ENCODE data around the gene IL3RA. TPM values are rescaled to one million over a fixed set of nuclear protein-coding genes. Genes with fewer than 3 reads are reported as not detected.
A peak's percentile ranks its signal among the peaks of the same experiment; 100 is the strongest.
"Not testable (repeated sequence)": the region's sequence is repeated elsewhere in the genome, so short reads cannot be mapped to it uniquely, and the experiment has no call there.

The IL3RA gene
- total and polyA plus RNA-seq, 12 donors = 4.5 to 20.8 (median 5.3) TPM

GRCh38 chrX:1330605-1331004, 6.0 kb upstream of the IL3RA start:
- H3K27ac ChIP-seq = no peak overlapping the region
- peaks cover 0 to 6% (median 3%) of the 10 kb centered on the region in 7 donors for H3K27me3 ChIP-seq
- 71% methylated on average over 12 of the region's 12 CpGs for WGBS, 2 donors
- H3K4me1 ChIP-seq = peaks cover 0 to 29% (median 0%) of the 10 kb centered on the region in 9 donors
- H3K4me3 ChIP-seq = no peak overlapping the region
- no peak for DNase-seq
- no peaks in the 10 kb centered on the region for H3K36me3 ChIP-seq
- TF ChIP-seq CTCF (IDR thresholded peaks at IDR 0.05) = no peak
- peak in 1 of 8 donors; percentile 32 for ATAC-seq
- intact Hi-C loops (cut with DNase I) = no loop called here
- no peaks in the 10 kb centered on the region for H3K9me3 ChIP-seq

GRCh38 chrX:1332433-1332832, 4.2 kb upstream of the IL3RA start:
- intact Hi-C loops (cut with DNase I); H3K9me3 ChIP-seq; H3K27ac ChIP-seq; H3K27me3 ChIP-seq; H3K4me3 ChIP-seq; H3K36me3 ChIP-seq; DNase-seq; ATAC-seq: not testable (repeated sequence)
- WGBS, 2 donors = 82 to 84% methylated on average over 4 of the region's 4 CpGs
- H3K4me1 ChIP-seq = peaks cover 0 to 46% (median 3%) of the 10 kb centered on the region in 9 donors

GRCh38 chrX:1334854-1335253, 1.7 kb upstream of the IL3RA start:
- ATAC-seq = no peak
- WGBS, 2 donors = 65 to 74% methylated on average over 10 of the region's 10 CpGs
- intact Hi-C loops (cut with DNase I) = no loop called here

GRCh38 chrX:1336948-1337779, 579 bp downstream of the IL3RA start:
- peak overlapping the region in 9 of 10 donors; percentile 2 to 89 (median 80) for H3K27ac ChIP-seq
- H3K4me1 ChIP-seq = peaks cover 0 to 51% (median 4%) of the 10 kb centered on the region in 9 donors
- WGBS, 2 donors = 52 to 54% methylated on average over 18 of the region's 18 CpGs
- H3K36me3 ChIP-seq = peaks cover 0 to 11% (median 0%) of the 10 kb centered on the region in 9 donors
- peak overlapping the region in 9 of 10 donors; percentile 38 to 64 (median 56) for H3K4me3 ChIP-seq
- intact Hi-C loops (cut with DNase I) = no loop called here
- peaks cover 0 to 18% (median 6%) of the 10 kb centered on the region in 11 donors for H3K9me3 ChIP-seq
- peak in 5 of 8 donors; percentile 11 to 37 (median 28) for ATAC-seq
- TF ChIP-seq CTCF (IDR thresholded peaks at IDR 0.05) = no peak
- H3K27me3 ChIP-seq = no peaks in the 10 kb centered on the region
- no peak for DNase-seq

More at GRCh38 chrX:1334854-1335253, 1.7 kb upstream of the IL3RA start:
- Histone ChIP-seq H3K27me3 (no peaks in the 10 kb centered on the region), H3K27ac (no peak overlapping the region), H3K4me3 (no peak overlapping the region), H3K4me1 (peaks cover 0 to 46% (median 3%) of the 10 kb centered on the region in 9 donors), H3K9me3 (peaks cover 0 to 15% (median 6%) of the 10 kb centered on the region in 11 donors), H3K36me3 (no peaks in the 10 kb centered on the region)
- no peak for DNase-seq
- no peak for TF ChIP-seq CTCF (IDR thresholded peaks at IDR 0.05)
